ENCODE measurements around the gene SBK3. TPM values are rescaled to one million over a fixed set of nuclear protein-coding genes. Genes with fewer than 3 reads are reported as not detected.

Gene SBK3
- total RNA-seq, 3 donors from 2014 or later: 1.3 TPM; not detected in 2

DNA sequence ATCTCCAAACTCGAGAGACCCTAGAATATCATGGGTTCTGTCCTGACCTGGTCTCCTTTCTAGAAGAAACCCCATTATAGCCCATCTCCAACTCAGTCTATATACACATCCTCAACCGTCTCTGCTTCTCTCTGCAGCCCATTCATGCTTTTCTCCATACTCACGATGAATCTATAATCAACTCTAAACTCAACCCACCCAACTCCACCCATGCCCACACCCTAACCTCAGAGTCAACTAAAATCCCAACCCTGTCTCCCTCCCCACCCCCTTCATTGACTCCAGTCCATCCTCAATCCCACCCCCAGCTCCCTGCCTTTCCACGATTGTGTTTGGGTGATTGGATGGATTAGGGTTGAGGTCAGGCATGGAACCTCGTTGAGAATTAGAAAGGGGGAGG lies 1.8 kb downstream of the SBK3 start:
- Histone ChIP-seq H3K36me3 (no peaks in the 10 kb centered on the region), H3K4me1 (peaks cover 0 to 6% of the 10 kb centered on the region in 2 donors), H3K4me3 (no peak overlapping the region), H3K27ac (no peak overlapping the region), H3K27me3 (no peaks in the 10 kb centered on the region), H3K9me3 (no peaks in the 10 kb centered on the region)
- TF ChIP-seq POLR2AphosphoS5 (IDR thresholded peaks at IDR 0.05) (no peak), POLR2A (IDR thresholded peaks at IDR 0.05) (no peak)
- TF ChIP-seq, protein P1, sequence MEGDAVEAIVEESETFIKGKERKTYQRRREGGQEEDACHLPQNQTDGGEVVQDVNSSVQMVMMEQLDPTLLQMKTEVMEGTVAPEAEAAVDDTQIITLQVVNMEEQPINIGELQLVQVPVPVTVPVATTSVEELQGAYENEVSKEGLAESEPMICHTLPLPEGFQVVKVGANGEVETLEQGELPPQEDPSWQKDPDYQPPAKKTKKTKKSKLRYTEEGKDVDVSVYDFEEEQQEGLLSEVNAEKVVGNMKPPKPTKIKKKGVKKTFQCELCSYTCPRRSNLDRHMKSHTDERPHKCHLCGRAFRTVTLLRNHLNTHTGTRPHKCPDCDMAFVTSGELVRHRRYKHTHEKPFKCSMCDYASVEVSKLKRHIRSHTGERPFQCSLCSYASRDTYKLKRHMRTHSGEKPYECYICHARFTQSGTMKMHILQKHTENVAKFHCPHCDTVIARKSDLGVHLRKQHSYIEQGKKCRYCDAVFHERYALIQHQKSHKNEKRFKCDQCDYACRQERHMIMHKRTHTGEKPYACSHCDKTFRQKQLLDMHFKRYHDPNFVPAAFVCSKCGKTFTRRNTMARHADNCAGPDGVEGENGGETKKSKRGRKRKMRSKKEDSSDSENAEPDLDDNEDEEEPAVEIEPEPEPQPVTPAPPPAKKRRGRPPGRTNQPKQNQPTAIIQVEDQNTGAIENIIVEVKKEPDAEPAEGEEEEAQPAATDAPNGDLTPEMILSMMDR (IDR thresholded peaks at IDR 0.05): no peak
- no peak for DNase-seq (ENCODE audit: low spot score in 2 of 2)
- intact Hi-C loops (cut with DNase I; ENCODE audit: low total_unique reads): no loop called here

DNA sequence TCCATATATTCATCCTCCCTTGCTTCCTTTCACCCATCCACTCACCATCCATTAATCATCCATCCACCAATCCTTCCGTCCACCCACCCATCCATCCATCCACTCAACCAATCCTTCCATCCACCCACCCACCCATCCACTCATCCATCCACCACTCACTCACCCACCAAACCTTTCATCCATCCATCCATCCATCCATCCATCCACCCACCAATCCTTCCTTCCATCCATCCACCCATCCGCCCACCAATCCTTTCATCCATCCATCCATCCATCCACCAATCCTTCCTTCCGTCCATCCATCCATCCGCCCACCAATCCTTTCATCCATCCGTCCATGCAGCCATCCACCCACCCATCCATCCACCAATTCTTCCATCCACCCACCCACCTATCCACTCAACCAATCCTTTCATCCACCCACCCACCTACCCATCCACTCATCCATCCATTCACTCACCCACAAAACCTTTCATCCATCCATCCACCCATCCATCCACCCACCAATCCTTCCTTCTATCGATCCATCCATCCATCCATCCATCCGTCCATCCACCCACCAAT lies 3.0 kb downstream of the SBK3 start:
- H3K27ac ChIP-seq: no peak overlapping the region
- no peaks in the 10 kb centered on the region for H3K9me3 ChIP-seq
- no peak for DNase-seq (ENCODE audit: low spot score in 2 of 2)
- intact Hi-C loops (cut with DNase I; ENCODE audit: low total_unique reads): no loop called here
- TF ChIP-seq, protein P1 (IDR thresholded peaks at IDR 0.05): no peak
- no peak for TF ChIP-seq POLR2A (IDR thresholded peaks at IDR 0.05)
- TF ChIP-seq POLR2AphosphoS5 (IDR thresholded peaks at IDR 0.05): no peak
- H3K4me1 ChIP-seq: peaks cover 0 to 6% of the 10 kb centered on the region in 2 donors
- no peak overlapping the region for H3K4me3 ChIP-seq
- no peaks in the 10 kb centered on the region for H3K27me3 ChIP-seq
- H3K36me3 ChIP-seq: no peaks in the 10 kb centered on the region

DNA sequence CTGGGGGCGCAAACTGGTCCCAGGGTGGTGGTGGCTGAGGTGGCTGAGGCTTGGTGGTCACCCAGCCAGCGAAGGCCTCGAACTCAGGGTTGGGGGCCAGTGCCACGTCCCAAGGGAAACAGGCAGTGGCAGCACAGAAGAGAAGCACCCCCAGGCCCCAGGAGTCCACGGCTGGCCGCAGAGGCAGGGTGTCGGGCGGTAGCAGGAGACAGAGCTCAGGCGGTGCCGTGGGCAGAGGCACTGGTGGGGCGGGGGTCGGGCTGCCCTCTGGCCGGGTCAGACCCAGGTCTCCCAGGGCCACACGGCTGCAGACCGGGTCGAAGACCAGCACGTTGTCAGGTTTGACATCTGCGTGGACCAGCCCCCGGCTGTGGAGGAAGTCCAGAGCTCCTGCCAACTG lies 4.3 kb downstream of the SBK3 start:
- Histone ChIP-seq H3K27me3 (no peaks in the 10 kb centered on the region), H3K4me1 (no peaks in the 10 kb centered on the region), H3K36me3 (no peaks in the 10 kb centered on the region), H3K27ac (no peak overlapping the region), H3K4me3 (no peak overlapping the region), H3K9me3 (no peaks in the 10 kb centered on the region)
- no peak for DNase-seq (ENCODE audit: low spot score in 2 of 2)
- intact Hi-C loops (cut with DNase I; ENCODE audit: low total_unique reads): no loop called here
- TF ChIP-seq POLR2AphosphoS5 (IDR thresholded peaks at IDR 0.05) (no peak), POLR2A (IDR thresholded peaks at IDR 0.05) (no peak)
- TF ChIP-seq, protein P1 (IDR thresholded peaks at IDR 0.05): no peak

DNA sequence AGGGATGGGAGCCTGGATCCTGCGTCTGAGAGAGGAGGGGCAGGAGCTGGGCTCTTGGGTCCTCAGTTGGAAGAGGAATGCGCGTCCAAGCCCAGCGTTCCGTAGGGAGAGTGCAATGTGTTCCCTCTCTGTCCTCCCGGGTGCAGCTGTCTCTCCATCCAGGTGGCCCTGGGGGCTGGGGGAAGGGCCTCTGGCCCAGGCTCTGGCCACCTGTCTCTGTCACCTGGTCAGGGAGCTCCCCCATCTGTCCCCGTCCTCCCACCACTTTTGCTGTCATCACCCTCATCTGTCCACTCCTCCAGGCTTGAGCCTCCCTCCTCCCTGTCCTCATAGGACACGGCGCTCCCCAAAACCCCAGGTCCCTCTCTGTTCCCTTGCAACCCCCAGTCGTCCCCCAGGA lies 4.7 kb downstream of the SBK3 start:
- Histone ChIP-seq H3K4me3 (no peak overlapping the region), H3K4me1 (no peaks in the 10 kb centered on the region), H3K9me3 (no peaks in the 10 kb centered on the region), H3K27ac (no peak overlapping the region), H3K36me3 (no peaks in the 10 kb centered on the region), H3K27me3 (no peaks in the 10 kb centered on the region)
- TF ChIP-seq POLR2A (IDR thresholded peaks at IDR 0.05) (no peak), POLR2AphosphoS5 (IDR thresholded peaks at IDR 0.05) (no peak)
- TF ChIP-seq, protein P1 (IDR thresholded peaks at IDR 0.05): no peak
- intact Hi-C loops (cut with DNase I; ENCODE audit: low total_unique reads): no loop called here
- DNase-seq (ENCODE audit: low spot score in 2 of 2): no peak

DNA sequence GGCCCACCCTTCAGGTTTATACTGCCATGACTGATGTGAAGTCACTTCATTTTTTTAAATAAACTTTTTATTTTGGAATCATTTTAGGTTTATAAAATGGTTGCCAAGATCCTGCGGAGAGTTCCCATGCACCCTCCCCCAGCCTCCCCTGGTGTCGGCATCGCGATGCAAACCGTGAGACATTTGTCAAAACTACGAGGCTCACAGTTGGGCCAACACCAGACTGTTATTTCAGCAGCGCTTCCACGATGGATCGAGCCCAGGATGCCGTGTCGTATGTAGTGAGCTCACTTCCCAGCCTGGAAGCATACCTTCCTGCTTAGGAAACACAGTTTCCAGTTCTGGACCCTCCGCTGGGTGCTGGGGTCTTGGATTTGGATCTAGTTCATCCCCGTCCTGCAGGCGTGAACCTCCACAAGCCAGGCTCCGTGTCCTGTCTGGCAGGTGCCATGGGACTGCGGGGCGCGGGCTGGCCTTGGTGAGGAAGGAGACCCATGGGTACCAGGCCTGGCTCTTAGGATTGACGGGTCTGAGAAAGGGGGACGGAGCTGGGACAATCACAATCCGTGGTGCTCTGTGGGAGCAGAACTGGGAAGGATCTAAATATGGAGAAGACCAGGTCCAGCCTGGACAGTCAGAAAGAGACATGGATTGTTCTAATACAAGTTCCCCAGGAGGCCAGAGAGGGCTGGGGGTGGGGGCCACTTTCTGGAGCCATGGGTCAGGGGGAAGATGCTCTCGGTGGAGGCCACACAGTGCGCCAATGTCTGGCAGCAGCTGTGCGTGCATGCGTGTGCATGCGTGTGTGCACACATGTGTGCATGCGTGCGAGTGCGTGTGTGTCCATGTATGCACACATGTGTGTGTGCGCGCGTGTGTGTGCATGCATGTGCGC lies 6.0 kb downstream of the SBK3 start:
- no peak for DNase-seq (ENCODE audit: low spot score in 2 of 2)
- intact Hi-C loops (cut with DNase I; ENCODE audit: low total_unique reads): no loop called here
- TF ChIP-seq, protein P1 (IDR thresholded peaks at IDR 0.05): no peak
- TF ChIP-seq POLR2A (IDR thresholded peaks at IDR 0.05): no peak
- no peak for TF ChIP-seq POLR2AphosphoS5 (IDR thresholded peaks at IDR 0.05)
- Histone ChIP-seq H3K4me3 (no peak overlapping the region), H3K4me1 (no peaks in the 10 kb centered on the region), H3K36me3 (no peaks in the 10 kb centered on the region), H3K27me3 (no peaks in the 10 kb centered on the region), H3K9me3 (no peaks in the 10 kb centered on the region), H3K27ac (no peak overlapping the region)
